GM19193 (cell line): ENCODE data around the gene AHRR.

ENCODE experiments used
- POLR2A ChIP-seq: IDR thresholded peaks from 4 replicates; pipeline ENCODE4 v1.6.1; 2011; ENCODE audit not compliant: insufficient read depth, insufficient read length; ENCODE audit errors: extremely low read depth

Gene AHRR

DNA sequence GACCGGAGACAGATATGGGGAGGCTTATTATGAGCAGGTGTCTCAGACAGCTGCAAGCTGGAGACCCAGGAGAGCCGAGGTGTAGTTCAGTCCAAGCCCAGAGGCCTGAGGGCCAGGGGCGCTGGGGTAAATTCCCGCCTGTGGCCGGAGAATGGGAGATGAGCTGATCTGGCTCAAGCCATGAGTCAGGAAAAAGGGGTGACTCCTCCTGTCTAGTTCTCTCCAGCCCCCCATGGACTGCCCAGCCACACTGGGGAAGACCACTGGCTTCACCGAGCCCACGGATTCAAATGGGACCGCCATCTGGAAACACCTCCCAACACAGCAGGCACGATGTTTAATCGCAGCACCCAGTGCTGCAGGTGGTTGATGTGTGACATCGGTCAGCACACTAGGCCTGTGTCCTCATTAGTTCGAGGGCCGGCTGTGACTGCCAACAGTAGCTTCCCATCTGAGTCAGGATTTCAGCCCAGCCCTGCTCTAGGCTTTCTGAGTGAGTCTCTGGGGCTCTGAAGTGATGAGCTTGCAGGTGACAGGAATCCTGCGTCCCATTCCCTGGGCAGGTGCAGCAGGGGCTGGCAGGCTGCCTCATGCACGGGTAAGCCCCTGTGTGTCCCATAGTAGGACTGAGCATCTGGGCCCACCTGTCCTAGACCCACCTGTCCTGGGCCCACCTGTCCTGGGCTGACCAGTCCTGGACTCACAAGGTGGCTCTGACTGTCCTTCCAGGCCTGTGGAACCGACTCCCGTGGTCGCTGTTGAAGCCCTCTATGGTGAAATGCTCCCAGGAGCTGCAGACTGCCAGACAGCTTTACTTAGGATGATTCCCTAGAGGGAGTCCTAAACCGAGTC lies 49.7 kb downstream of the AHRR start:
- peak; percentile 30 for TF ChIP-seq POLR2A

DNA sequence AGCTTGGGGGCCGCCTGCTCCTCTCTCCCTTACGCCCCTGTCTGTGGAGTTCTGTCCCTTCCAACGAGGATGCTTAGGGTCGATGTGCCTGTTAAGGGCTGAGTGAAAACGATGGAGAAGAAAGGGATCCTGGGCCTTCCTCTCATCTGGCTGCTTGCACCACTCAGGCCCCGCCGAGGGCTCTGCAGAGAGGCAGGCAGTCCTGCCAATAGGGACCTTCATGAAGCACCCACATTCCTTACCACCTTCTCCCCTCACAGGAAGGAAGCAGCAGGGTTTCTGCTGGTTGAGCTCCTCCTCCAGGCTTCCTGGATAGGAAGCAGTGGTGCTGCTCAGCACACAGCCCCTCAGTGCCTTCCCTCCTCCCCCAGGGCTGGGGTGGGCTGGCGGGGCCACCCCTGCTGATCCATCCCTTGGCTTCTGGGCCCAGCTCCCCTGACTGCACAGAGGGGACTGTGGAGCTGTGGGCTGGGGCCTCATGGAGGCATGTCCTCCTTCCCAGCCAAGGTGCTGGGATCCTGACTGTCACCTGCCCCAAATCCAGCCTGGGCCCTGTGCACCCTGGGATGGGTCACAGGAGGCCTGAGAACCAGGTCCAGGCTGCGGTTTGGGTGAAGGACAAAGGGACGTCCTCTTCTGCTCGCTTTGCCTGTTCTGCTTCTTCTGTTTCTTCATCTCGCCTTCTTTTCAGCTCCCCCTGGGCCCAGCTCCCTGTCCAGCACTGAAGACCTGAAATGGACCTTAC lies 50.5 kb downstream of the AHRR start:
- TF ChIP-seq POLR2A: no peak

DNA sequence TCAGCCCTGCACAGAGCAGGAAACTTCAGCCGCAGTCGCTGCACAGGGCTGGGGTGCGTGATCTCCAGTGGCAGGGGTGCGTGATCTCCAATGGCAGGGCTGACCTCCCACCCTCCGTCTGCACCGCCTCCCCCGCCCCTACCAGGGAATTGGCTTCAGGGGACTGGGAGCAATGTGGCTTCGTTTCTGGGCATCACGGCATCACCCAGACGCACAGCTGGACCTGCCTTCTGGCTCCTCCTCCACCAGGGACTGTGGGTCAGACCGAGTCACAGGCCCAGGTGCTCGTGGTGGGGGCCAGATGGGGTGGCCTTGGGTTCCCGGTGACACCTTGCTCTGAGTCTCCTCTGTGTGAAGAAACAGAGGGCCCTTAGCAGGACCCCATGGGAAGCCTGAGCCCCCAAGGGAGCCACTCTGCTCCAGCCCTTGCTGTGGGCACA lies 51.1 kb downstream of the AHRR start:
- TF ChIP-seq POLR2A: peak; percentile 20

DNA sequence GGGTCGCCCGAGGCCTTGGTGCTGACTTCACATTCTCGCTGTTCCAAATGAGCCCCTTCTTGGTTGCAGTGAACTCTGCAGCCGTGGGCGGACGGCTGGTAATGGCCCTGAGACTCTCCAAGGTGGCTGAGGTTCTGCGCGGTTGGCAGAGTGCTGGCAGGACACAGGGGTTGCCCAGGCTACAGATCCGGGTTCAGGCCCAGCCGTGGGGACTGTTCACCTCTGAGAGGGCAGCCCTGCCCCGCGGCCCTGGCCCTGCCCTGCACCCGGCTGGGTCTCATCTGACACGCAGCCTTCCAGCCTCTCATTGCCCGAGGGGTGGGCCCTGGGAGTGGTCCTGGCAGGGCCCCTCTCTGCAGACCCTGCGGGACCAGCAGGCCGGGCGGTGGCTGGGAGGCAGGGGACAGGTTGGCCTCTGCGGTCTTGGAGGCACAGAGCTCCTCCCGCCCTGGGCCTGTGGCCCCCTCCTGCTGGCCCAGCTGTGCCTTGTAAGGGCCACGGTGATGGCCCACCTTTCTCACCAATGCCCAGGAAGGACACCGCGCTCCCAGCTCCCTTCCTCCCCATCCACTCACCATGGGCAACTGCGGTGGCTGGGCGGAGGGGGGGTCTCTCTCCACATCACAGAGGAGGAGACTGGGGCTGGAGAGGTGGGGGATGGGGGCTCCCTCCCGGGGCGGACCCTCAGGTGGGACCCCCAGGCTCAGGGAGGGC lies 51.6 kb downstream of the AHRR start:
- peak; percentile 26 for TF ChIP-seq POLR2A

DNA sequence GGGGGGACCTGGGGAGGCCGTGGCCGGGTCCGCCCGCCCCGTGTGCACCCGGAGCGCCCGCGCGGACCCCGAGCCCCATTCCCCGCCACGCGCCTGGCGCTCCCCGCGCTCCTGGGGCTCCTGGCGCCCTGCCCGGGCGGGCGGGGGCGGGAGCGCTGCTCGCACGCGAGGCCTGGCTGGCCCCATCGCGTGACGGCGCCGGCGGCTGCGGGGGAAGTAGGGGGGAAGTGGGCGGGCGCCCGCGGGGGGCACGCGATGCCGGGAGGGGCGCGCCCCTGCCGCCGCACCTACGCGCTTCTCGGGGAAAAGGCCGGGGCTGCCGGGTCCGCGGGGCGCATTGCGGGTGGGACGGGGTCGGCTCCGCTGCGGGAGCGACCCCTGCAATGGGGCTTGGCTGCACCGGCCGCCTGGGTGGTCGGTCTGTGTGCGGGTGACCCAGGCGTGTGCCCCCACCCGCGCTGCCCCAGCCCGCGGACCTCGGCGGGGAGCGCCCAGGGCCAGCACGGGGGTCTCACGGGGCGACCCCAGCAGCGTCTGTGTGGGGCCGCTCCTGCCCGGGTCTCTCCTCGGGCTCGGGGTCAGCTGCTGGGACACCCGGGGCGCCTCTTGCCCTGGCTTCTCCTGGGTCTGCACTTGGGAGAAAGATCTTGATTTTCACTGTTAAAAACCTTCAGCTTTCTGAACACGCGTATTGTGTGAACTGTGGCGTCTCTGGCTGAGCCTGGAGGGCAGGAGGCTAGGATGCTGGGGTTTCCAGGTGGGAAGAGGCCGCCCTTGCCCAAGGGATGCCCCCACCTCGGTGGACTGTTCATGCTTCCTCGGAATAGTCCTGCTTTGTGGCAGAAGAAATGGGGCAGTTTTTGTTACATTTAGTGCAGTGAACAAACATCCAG lies 52.4 kb downstream of the AHRR start:
- TF ChIP-seq POLR2A: peak; percentile 68

DNA sequence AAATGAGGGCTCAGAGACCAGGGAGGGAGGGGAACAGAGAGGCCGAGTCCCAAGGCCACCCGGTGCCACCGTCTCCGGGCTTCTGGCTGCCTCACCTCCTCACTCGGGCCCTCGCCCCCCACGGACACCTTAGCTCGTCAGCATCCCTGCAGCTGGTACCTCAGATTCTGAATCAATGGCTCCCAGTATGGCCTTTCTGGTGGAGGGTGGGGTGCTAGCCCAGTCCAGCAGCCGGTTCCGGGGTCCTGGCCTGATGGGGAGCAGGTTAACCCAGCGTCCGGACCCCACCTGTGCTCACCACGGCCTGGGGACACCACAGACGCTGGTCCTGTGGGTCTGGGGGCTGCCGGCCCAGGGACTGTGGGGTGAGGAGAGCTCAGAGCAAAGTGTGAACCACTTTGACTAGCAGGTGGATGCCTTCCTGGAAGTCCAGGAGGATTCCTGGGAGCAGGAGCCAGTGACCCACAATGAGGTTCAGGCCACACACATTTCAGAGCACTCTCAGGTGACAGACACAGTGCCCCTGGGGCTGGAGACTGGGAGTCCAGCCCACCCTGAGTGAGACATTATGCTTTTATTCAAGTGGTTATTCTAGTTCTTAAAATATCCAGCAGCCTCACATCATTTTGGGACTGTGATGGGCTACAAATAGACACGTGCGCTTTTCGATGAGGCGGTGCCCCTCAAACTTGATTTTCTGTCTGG lies 53.3 kb downstream of the AHRR start:
- TF ChIP-seq POLR2A: peak; percentile 18

DNA sequence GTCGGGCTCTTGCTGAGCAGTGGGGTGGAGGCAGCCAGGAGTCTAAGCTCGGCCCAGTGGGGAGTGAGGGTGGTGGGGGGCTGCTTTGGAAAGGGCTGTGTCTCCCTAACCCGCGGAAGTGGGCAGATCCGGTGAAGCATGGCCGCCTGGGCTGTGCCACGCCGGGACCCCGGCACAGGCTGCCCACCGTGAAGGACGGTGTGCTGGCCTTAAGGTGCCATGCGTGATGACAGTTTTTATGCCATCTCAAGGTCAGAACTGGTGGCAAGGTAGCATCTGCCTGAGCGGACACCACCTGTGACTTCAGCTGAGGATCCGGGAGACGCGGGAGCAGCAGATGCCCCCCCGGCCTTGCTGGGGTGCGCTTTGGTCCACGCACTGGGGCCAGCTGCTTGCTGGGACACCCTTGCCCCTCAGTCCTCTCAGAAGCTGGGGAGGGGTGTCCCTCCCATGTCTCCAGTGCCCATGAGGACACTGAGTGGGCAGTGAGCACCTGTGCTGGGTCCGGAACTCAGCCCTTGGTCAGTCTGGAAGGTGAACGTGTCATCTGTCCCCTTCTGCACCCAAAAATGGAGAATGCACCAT lies 53.9 kb downstream of the AHRR start:
- TF ChIP-seq POLR2A: peak; percentile 38

DNA sequence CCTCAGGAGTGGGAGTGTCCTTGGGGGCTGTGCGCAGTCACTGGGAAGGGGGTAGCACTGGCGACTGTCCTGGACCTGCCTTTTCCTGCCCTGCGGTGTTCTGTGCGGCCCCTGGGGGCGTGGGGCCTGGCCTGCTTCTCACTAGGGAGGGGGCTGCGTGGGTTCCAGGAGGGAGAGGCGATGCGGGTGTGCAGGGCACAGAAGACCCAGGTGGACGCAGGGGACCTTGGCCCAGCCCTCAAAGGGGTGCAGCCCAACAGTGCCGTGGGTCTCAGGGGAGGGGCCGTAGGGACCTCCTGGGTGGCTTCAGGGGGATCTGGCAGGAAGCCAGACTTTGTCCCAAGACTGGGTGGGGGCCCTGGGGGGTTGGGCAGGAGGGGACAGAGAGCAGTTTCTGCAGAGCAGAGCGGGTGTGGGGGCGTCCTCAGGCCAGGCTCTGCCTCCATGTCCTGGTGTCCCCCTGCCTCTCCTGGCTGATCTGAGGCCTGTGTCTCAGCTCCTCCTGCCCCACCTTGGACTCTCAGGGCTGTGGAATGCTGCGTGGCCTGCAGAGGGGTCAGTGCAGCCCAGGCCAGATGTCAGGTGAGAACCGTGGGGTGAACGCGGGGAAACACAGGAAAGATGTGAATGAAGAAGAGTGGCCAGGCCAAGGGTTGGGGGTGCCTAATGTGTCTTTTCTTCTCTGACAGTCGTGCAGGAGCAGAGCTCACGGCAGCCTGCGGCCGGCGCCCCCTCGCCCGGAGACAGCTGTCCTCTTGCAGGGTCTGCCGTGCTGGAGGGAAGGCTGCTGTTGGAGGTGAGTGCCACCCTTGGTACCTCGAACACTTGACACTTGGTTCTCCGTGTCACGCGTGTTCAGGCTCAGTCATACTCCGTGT lies 54.6 kb downstream of the AHRR start:
- TF ChIP-seq POLR2A: no peak

DNA sequence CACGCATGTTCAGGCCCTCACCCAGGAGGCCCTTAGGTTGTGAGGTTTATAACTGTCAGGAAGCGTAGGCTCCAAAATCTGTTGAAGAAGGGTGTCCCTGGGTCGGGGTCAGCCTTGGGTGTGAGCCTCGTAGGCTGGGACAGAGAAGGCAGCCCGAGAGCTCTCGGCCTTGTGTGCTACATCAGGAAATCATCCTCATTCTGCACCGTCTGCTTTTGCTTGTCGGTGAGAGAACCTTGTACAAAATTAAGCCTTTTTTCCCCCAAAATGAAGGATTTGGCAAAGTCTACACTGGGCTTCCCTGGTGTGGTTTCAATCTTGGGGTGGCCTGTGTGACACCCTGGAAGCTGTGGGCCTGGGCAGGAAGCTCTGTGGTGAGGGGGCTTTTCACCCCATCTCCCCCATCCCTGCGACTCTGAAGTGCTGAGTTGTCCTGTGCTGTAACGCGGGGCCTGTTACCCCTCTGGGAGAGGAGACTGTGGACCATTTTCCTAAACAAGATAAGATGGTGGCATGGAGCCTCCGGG lies 55.3 kb downstream of the AHRR start:
- no peak for TF ChIP-seq POLR2A

DNA sequence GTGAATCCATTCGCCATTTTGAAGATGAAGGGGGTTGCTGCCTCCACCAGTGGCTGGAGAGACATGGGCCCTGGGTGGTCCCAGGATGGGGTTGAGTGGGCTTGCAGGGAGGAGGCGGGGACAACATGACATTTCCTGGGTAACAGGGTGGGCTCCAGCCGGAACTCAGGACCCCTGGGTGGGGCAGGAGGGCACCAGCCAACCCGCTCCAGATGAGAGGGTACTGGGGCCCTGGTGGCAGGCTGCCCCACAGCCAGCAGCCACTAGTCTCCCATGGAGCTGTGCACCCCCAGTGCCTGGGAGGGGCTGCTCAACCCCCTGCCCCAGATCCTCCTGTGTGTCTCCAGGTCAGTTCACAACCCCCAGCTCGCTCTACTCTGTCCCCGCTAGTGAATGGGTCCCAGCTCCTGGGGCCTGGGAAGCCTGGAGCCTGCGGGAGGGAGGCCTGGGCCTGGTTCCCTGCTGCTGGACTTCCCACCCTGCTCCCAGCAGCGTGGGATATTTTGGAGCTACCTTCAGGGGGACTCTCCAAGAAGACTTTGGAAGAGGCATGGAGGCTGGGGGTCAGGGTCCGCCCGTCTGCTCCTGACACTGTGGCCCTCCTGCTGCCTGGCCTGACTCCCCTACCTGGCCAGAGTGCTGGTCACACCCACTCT lies 55.9 kb downstream of the AHRR start:
- TF ChIP-seq POLR2A: no peak

DNA sequence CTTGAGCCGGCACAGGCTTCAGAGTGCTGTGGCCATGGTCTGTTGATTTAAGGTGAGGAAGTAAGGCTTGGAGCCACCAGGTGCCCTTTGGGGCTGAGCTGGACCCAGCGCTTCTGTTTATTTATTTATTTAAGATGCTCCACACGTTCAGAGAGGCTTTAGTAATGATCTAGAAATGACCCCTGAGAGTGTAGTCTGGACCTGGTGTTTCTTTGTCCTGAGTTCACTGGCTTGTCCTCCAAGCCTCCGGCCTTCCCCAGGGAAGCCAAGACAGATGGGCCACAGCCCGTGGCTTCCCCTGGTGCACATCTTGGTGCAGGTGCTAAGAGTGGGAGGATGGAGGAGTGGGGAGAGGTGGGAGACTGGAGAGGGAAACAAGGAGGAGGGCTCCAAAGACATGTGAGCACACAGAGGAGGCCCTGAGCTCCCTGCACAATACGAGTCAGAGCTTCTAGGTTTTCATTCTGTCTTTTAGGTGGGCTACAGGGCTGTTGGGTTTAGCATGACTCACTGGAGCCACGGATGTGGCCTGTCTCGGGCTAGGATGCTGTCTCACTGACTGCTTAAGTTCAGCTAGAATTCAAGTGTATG lies 56.9 kb downstream of the AHRR start:
- TF ChIP-seq POLR2A: peak; percentile 17
